Measurements from ENCODE around the gene UVRAG.

UVRAG gene

GRCh38 chr11:76026281-76026680, 211.3 kb downstream of the UVRAG start:
- no peaks in the 10 kb centered on the region for H4K20me1 ChIP-seq (ENCODE audit: insufficient read depth, low read length)
- peaks cover 13% of the 10 kb centered on the region for H3K36me3 ChIP-seq (ENCODE audit: insufficient read depth, low read length)
- H3K9ac ChIP-seq (ENCODE audit: low read length), result no peak overlapping the region
- H3F3A ChIP-seq (ENCODE audit: insufficient read depth, low read length), result no peaks in the 10 kb centered on the region
- no peaks in the 10 kb centered on the region for H3K79me2 ChIP-seq (ENCODE audit: insufficient read depth, low read length)
- H3K9me2 ChIP-seq (ENCODE audit: low read depth, low read length), result no peaks in the 10 kb centered on the region
- H3K27ac ChIP-seq (ENCODE audit: low read depth, low read length, poor library complexity, severe bottlenecking), result no peak overlapping the region
- no peaks in the 10 kb centered on the region for H3K9me3 ChIP-seq (ENCODE audit: low read length)
- H3K27me3 ChIP-seq (ENCODE audit: insufficient read depth, low read length), result no peaks in the 10 kb centered on the region
- no peak overlapping the region for H3K4me2 ChIP-seq (ENCODE audit: low read length)
- H3K4me3 ChIP-seq (ENCODE audit: low read depth, low read length, poor library complexity, severe bottlenecking), result no peak overlapping the region
- H2AFZ ChIP-seq (ENCODE audit: low read length), result no peak overlapping the region
- TF ChIP-seq CTCF (IDR thresholded peaks at IDR 0.05; ENCODE audit: low read length) (no peak), EZH2 (IDR thresholded peaks at IDR 0.05; ENCODE audit: borderline replicate concordance, low read length) (no peak)
- no peaks in the 10 kb centered on the region for H3K4me1 ChIP-seq (ENCODE audit: insufficient read depth, low read length, severe bottlenecking)

GRCh38 chr11:76026862-76027261, 211.9 kb downstream of the UVRAG start:
- no peaks in the 10 kb centered on the region for H3K9me3 ChIP-seq (ENCODE audit: low read length)
- no peaks in the 10 kb centered on the region for H4K20me1 ChIP-seq (ENCODE audit: insufficient read depth, low read length)
- peaks cover 7% of the 10 kb centered on the region for H3K36me3 ChIP-seq (ENCODE audit: insufficient read depth, low read length)
- H3K4me1 ChIP-seq (ENCODE audit: insufficient read depth, low read length, severe bottlenecking), result no peaks in the 10 kb centered on the region
- TF ChIP-seq CTCF (IDR thresholded peaks at IDR 0.05; ENCODE audit: low read length) (no peak), EZH2 (IDR thresholded peaks at IDR 0.05; ENCODE audit: borderline replicate concordance, low read length) (no peak)
- no peak overlapping the region for H3K27ac ChIP-seq (ENCODE audit: low read depth, low read length, poor library complexity, severe bottlenecking)
- H3K27me3 ChIP-seq (ENCODE audit: insufficient read depth, low read length), result no peaks in the 10 kb centered on the region
- H3K4me2 ChIP-seq (ENCODE audit: low read length), result no peak overlapping the region
- H2AFZ ChIP-seq (ENCODE audit: low read length), result no peak overlapping the region
- H3F3A ChIP-seq (ENCODE audit: insufficient read depth, low read length), result no peaks in the 10 kb centered on the region
- H3K9ac ChIP-seq (ENCODE audit: low read length), result no peak overlapping the region
- H3K9me2 ChIP-seq (ENCODE audit: low read depth, low read length), result no peaks in the 10 kb centered on the region
- H3K79me2 ChIP-seq (ENCODE audit: insufficient read depth, low read length), result no peaks in the 10 kb centered on the region
- H3K4me3 ChIP-seq (ENCODE audit: low read depth, low read length, poor library complexity, severe bottlenecking), result no peak overlapping the region

GRCh38 chr11:76030286-76030685, 215.3 kb downstream of the UVRAG start:
- H3K27ac ChIP-seq (ENCODE audit: low read depth, low read length, poor library complexity, severe bottlenecking), result no peak overlapping the region
- H2AFZ ChIP-seq (ENCODE audit: low read length), result no peak overlapping the region
- no peaks in the 10 kb centered on the region for H3K27me3 ChIP-seq (ENCODE audit: insufficient read depth, low read length)
- H3K36me3 ChIP-seq (ENCODE audit: insufficient read depth, low read length), result no peaks in the 10 kb centered on the region; the same call in 1 of the 2 replicates
- H3K9ac ChIP-seq (ENCODE audit: low read length), result no peak overlapping the region
- no peak overlapping the region for H3K4me3 ChIP-seq (ENCODE audit: low read depth, low read length, poor library complexity, severe bottlenecking)
- no peaks in the 10 kb centered on the region for H3K4me1 ChIP-seq (ENCODE audit: insufficient read depth, low read length, severe bottlenecking)
- TF ChIP-seq CTCF (IDR thresholded peaks at IDR 0.05; ENCODE audit: low read length), result no peak
- TF ChIP-seq EZH2 (IDR thresholded peaks at IDR 0.05; ENCODE audit: borderline replicate concordance, low read length), result no peak
- no peaks in the 10 kb centered on the region for H3K9me3 ChIP-seq (ENCODE audit: low read length)
- no peaks in the 10 kb centered on the region for H3K9me2 ChIP-seq (ENCODE audit: low read depth, low read length)
- H3F3A ChIP-seq (ENCODE audit: insufficient read depth, low read length), result no peaks in the 10 kb centered on the region
- H3K79me2 ChIP-seq (ENCODE audit: insufficient read depth, low read length), result no peaks in the 10 kb centered on the region
- H3K4me2 ChIP-seq (ENCODE audit: low read length), result no peak overlapping the region
- no peaks in the 10 kb centered on the region for H4K20me1 ChIP-seq (ENCODE audit: insufficient read depth, low read length)

All from OCI-LY1 (cell line).